HUDEP-2 (cell line): ENCODE results near the gene FAM151A.

Source experiments
- DNase-seq, 76 experiments: peaks; one replicate each; lab custom pipeline; 2025; ENCODE audit not compliant: unreplicated experiment in 76 of 76; lab: John Stamatoyannopoulos, UW

FAM151A gene

DNA sequence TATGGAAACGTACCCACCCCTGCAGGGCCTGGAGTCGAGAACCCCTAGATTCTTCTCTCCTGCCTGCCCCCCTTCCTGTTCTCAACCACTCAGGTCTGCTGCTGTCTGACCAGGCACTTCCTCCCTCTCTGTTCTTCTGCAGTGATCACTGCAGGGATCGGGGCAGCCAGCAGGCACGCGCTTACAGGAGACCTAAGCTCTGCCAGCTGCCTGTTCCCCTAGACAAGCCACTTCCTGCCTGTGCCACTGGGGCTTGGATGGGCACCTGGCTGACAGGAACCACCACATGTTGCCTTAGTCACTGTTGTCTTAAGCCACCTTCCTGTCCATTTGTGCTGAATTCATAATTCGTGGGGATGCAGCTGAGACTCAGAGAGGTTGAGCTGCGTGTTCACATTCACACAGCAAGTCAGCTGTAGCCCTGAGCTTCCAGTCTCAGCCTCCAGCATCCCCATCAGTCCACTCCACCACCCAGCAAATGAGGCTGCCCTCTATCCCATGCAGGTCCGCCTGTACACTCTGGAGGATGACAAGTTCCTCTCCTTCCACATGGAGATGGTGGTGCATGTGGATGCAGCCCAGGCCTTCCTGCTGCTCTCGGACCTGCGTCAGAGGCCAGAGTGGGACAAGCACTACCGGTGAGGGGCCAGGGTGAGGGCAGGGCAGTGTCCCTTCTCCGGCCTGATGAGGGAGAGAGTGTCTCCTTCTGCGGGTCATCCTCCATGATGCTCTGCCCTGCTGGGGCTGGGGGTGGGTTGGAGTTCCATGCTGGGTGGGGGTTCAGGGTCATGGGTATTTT lies 18.6 kb downstream of the FAM151A start:
- no peak for DNase-seq

GRCh38 chr1:54604051-54604450 lies 19.3 kb downstream of the FAM151A start:
- no peak for DNase-seq

GRCh38 chr1:54603241-54603640 lies 20.1 kb downstream of the FAM151A start:
- DNase-seq, result no peak

GRCh38 chr1:54602554-54602953 lies 20.8 kb downstream of the FAM151A start:
- no peak for DNase-seq

- DNase-seq, result no peak
These were observed 21.6 kb downstream of the FAM151A start for GRCh38 chr1:54601730-54602129.

- DNase-seq, result no peak
These were observed 22.2 kb downstream of the FAM151A start for GRCh38 chr1:54600947-54601721.

- no peak for DNase-seq
These were observed 24.0 kb downstream of the FAM151A start for GRCh38 chr1:54599211-54599823.

DNA sequence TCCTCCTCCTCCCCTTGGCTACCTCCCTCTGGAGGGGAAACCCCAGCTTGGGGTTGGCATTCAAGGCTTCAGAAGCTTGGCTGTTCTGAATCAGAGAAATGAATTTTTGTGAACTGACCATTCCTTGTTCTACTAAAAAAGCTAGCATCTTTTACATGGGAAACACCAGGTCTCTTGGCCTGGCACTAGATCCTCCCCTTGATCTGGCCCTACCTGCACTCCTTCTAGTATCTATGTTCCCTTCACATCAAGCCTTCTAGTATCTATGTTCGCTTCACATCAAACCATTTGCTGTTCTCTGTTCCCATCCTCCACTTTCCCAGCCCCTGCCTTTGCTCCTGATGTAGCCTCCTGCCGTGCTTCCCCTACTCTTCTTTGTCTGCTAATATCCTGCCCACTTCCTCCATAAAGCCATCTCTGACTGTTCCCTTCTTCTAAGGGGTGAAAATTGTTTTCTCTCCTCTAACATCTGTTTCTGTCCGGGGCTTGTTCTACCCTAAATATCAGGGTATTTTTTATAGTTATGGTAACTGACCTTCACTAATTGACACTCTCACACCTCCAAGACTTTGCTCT lies 25.8 kb downstream of the FAM151A start:
- no peak for DNase-seq

DNA sequence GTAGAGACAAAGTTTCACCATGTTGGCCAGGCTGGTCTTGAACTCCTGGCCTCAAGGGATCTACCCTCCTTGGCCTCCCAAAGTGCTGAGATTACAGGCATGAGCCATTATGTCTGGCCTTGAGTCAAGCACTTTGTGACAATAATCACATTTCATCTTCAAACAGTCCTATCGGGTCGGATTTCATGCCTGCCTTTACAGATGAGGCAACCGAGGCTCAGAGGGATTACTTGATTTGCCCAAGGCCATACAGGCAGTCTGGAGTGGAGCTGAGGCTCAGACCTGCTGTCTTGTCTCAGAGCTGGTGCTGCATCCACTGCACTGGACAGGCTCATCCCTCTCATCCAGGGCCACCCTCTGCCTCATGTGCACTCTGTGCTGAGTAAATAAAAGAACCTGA lies 26.6 kb downstream of the FAM151A start:
- no peak for DNase-seq

DNA sequence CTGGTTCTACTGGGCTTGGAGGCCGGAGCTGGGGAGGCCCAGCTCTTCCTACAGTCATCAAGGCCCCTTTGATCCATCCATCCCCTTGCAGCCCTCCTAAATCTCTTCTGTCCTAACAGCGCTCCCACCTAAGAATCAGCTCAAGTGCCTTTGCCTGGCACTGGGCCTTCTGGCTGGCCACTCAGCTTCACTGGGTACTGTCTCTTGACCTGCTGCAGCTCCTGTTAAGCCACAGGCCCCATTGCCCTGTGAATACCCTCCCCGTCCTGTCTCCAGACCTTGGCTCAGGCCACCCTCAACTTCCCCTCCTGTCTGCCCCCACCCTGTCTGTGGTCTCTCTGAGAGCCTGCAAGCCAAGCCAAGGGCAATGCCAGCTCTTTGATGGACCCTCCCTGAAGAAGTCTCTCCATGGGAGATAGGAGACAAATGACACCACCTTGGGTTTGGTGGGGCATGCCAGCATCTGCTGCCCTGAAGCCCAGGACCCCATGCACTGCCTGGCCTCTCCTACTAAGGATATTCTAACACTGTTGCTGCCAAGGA lies 27.3 kb downstream of the FAM151A start:
- DNase-seq, result no peak

DNA sequence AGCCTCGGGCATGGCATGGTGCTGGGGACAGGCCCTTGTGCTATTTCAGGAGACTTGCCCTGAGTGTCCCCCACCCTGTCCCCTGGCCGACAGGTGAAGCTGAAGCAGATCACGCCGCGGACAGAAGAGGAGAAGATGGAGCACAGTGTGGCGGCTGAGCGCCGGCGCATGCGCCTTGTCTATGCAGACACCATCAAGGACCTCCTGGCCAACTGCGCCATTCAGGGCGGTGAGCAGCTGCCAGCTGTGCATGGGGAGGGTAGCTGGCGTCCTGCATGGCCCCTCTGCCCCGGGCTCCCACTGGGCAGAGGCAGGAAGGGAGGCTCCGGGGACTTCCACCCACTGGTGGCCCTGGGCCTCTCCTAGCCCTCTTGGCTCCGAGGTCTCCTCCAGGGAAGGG lies 28.9 kb downstream of the FAM151A start:
- DNase-seq, result no peak

DNA sequence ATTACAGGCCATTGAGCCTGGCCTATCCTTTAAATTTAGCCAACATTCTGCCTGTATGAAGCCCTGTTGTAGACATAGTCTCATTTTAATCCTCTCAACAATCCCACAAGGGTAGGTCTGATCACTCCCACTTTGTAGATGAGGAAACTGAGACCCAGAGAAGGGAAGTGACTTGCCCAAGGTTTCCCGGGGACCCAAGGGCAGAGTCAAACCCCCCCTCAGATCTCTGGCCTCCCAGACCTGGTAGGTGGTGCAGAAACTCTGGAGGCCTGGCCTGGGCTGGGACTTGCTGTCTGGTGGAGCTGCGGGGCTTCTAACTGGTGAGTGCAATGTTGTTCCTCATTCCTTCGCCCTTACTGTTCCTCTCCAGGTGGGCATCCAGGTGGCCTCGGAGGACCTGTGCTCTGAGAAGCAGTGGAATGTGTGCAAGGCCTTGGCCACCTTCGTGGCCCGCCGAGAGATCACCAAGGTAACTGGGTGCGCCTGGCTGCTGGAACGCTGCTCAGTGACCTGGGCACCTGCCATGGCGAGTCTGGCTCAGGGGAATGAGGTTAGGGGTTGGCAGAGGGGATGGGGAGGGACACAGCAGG lies 29.7 kb downstream of the FAM151A start:
- no peak for DNase-seq

DNA sequence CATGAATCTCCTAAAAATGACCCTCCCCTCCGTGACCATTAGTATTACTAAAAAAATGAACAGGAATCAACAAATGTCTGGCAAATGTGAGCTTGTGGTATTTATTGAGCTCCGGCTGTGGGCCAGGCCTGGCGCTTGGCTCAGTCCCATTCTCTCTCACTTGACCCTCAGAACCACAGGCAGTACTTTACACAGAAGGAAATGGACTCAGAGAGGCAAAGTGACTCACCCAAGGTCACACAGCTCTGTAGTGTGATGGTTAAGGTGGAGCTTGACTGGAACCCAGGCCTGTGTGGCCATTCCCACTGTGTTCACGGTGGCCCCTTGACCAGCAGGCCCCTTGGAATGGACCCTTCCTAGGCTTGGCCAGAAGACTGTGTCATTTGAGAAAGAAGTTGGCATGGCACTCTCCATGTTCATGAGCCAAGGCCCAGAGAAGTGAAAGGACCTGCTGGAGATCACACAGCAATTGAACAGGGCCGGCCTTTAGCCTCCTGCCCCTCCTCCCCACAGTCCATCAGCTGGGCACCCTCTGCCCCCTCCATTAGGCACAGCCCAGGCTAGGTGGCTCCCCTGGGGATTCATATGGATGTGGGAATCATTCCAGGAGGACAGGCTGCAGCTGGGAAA lies 32.1 kb downstream of the FAM151A start:
- no peak for DNase-seq

DNA sequence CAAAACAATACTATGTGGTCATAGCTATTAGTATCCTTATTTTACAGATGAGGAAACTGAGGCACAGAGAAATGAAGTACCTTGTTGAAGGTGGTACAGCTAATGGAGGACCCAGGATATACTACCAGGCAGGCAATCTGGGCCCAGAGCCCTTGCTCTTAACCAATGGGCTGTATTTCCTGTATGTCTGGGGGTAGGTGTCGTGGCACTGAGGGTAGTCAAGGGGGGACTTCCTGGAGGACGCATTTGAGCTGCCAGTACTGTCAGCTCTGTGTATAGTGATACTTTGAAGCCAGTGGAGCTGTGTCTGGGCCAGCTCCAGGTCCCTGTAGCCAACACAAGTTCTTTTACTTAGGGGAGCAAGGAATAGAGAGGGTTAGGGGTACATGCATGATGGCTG lies 34.9 kb downstream of the FAM151A start:
- no peak for DNase-seq

GRCh38 chr1:54585181-54586066 lies 37.9 kb downstream of the FAM151A start:
- no peak for DNase-seq

GRCh38 chr1:54584575-54584974 lies 38.8 kb downstream of the FAM151A start:
- no peak for DNase-seq

DNA sequence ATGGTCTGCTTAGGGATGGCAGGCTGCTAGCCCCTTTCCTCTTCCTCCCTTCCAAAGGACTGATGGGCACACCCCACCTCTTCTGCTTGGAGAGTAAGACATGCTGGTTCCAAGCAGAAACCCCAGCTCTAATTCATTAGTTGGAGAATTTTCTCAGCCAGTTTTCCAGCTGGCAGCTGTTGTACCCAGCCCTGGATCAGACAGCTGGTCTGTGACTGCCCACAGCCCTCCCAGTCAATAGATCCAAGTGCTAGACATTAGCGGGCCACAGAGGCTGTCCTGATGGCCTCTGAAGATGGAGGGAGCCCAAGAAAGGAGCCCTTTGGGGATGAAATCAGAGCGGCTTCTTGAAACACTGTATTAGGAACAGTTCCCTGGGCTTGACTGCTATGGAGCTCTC lies 39.5 kb downstream of the FAM151A start:
- no peak for DNase-seq

DNA sequence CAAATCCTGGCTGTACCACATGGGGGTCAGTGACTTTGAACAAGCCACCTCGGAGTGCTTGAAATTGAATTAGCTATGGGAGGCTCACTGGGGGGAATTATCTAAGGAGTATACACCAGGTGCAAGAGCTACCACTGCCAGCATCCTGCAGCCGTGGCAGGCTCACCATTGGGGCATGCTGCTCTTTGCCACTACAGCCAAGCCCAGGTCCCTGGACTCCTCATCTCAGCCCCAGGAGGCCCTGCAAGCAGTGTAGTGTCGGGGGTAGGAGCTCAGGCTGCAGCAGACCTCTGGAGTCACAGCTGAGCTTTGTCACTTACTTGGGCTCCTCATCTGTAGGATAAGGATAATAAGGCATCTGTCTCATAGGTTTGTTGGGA lies 40.0 kb downstream of the FAM151A start:
- DNase-seq, result no peak

GRCh38 chr1:54582566-54583306 lies 40.6 kb downstream of the FAM151A start:
- DNase-seq, result no peak
